ENCODE data around the gene ENPP6.

DNA sequence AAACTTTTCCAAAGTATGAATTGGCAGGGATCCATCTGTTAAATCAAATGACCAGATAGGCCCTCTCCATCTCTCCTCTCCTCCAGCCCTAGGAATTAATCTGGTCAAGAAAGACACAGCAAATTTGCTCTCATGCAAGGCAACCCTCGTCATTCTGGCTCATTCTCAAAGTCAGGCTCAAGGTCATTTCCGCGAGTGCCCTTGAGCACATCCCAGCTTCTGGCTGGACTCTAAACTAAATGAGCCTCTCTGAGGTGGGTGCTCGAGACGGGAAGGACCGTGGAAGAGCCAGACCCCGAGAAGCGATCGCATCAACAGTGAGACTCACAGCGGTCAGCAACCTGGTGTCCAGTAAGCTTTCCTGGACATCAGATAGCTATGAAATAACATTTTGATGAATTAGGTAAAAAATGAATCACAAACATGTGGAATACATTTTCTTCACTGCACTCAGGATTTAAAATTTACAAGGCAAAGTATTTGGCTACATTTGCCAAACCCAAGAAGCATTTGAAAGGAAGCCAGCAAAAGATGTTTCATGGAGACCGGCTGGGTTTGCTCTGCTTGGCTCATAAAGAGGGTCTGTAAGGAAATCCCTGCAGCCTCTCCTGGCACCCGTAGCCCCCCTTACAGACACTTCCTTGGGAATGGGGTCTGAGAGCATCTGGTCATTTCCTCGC is 121.0 kb downstream of the ENPP6 start:
- TF ChIP-seq, protein P1, sequence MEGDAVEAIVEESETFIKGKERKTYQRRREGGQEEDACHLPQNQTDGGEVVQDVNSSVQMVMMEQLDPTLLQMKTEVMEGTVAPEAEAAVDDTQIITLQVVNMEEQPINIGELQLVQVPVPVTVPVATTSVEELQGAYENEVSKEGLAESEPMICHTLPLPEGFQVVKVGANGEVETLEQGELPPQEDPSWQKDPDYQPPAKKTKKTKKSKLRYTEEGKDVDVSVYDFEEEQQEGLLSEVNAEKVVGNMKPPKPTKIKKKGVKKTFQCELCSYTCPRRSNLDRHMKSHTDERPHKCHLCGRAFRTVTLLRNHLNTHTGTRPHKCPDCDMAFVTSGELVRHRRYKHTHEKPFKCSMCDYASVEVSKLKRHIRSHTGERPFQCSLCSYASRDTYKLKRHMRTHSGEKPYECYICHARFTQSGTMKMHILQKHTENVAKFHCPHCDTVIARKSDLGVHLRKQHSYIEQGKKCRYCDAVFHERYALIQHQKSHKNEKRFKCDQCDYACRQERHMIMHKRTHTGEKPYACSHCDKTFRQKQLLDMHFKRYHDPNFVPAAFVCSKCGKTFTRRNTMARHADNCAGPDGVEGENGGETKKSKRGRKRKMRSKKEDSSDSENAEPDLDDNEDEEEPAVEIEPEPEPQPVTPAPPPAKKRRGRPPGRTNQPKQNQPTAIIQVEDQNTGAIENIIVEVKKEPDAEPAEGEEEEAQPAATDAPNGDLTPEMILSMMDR (IDR thresholded peaks at IDR 0.05; ENCODE audit: insufficient read depth, low read length, poor library complexity, severe bottlenecking), result no peak
- no peak for TF ChIP-seq EZH2phosphoT487 (conservative IDR thresholded peaks at IDR 0.05; ENCODE audit: low read length)
